IPS DF 19.7 (cell line): Measurements from ENCODE around the gene ADK.
"Not testable (repeated sequence)": the region's sequence is repeated elsewhere in the genome, so short reads cannot be mapped to it uniquely, and the experiment has no call there.

Experiments used
- DNase-seq: peaks from one replicate; pipeline ENCODE4 v3.0.0-alpha.2; 2013; ENCODE audit warnings: low read depth, low spot score

The ADK gene

DNA sequence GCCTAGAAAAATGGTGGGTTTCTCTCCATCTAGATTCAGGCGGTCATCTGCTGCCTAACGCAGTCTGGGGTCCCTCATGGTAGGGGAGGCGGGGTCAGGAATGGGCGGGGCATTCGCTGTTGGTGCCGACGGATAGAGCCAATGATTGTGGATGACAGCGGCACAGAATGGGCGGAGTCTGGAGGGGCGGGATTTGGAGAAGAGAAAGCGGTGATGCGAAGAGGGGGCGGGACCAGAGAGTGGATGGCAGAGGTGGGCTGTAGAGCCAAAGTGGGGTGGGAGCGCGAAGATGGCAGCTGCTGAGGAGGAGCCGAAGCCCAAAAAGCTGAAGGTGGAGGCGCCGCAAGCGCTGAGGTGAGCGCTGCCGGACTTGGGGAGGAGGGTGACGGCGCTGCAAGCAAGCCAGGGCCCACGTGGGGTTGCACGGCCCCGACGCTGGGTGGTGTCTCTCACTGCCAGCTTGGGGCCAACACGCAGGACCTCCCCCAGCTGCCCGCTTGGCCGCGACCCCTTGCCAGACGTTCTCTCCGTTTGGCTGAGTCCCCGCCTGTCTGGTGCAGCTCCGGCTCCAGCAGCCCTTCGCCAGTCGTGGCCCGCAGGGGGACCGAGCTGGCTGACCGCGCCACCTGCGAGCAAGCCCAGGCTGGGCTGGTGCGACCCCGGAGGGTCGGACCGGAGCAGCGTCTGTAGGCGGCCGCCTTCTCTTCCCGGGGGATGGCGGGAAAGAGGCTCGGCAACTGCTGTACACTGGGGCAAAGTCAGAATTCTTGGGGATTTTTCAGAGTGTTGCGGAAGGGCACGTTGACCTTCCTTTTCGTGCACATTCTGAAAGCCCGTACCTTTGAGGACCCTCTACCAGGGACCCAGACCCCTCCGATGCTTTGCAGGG is at the start of gene ADK:
ADK (plus strand) TSS at position 232 of the 889 bp plus-strand sequence; CDS start at position 290, 58 bp downstream.
- peak; percentile 80 for DNase-seq

DNA sequence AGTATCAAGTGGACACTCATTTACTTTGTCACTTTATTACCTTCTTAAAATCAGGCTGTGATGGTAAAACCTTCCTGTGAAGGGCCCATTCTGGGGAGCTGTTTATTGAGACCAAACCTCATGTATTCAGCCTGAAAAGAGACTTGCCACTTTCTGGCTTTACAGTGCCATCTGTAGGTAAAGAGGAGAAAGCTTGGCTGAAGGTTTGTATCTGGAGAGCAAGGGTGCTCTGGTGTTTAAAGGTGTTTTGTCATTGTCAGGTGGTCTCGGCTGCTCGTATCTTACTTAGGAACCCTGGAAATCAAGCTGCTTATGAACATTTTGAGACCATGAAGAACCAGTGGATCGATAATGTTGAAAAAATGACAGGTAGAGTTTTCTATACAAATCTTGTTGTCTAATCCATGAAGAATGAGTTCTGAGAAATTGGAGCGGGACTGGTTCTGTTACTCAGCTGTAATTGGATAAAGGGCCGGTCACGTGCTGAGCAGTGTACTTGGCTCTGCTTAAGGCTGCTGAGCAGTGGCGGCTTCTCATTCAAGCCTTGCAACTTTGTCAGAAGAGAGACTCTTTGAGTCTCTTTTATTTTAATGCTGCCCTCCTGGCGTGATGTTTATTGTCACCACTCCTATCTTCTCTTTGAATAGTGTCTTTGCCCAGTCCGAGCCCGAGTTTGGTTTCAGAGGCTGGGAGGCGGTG is 47.3 kb upstream of the ADK start:
- DNase-seq = no peak

DNA sequence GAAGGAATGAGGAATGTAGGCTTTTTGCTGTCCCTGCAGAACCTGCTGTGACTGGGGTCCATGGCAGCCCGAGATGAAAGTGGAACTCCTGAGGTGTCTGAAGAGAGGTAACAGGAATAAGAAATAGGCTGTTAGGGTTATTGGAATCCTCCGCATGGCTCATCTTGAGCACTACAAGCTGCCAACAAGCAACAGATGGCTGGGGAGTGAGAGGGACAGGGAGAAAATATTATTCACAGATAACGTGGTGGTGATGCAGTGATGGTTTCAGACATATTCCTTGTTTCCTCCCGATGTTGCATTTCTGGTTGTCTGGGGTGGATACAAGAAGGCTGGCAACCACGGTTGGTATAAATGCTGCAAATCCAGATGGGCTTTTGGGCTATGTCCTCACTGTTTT is 46.5 kb upstream of the ADK start:
- DNase-seq = no peak

DNA sequence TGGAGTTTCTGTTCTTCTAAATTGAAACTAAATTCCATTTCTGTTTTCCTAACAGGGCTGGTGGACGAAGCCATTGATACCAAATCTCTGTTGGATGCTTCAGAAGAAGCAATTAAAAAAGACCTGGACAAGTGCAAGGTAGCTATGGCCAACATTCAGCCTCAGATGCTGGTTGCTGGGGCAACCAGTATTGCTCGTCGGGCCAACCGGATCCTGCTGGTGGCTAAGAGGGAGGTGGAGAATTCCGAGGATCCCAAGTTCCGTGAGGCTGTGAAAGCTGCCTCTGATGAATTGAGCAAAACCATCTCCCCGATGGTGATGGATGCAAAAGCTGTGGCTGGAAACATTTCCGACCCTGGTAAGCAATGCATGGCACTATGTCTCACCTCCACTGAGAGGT is 46.0 kb upstream of the ADK start:
- no peak for DNase-seq

DNA sequence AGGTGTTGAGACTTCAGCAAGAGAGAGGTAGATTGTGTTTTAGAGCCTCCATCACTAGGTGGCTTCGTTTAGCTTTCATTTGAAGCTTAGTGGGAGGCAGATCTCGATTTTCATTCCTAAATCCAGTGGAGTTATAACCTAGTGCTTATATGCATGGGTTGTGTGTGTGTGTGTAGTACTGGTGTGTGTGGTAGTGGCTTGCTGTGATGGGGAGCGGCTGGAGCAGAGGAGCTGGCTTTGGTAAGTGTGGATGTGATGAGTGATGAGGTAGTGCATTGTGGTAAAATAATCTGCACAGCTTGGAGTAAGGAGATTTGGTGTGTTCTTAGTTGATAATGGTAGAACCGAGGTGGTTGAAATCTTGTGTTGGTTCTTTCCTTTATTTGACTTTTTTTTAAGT is 43.6 kb upstream of the ADK start:
- no peak for DNase-seq

DNA sequence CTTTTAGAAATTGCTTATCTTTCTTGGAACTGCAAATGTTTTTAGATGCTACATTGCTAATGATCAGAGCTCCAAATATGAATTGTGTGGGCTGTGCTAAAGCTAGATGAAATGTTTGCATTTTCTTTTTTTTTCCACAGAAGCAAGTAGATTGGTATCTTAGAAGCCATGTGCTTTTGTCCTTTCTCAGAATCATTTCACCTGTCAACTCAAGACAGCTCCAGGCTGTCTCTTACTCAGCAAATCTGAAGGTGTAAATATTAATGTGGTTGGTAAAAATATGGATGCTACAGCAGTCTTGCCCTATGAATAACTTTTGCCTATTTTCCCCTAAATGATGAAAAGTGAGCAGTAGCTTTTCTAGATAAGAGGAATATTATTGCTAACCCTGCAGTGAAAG is 41.6 kb upstream of the ADK start:
- DNase-seq = no peak

DNA sequence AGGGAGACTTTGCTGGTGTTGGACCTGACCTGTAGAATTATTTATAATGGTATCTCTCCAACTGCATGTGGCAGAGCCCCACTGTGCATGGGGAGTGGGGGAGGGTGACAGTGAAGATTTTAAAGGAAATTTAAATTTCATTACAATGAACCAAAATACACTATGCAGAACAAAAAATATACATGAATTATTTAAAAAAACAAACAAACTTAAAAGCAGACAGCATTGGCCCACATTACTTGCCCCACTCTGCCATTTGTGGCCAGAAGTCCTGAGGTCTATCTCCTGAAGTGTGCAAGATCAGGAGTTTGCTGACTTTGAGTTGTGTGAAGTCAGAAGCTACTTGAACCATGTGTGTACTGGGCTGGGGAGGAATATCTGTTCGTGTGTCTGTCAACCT is 40.9 kb upstream of the ADK start:
- DNase-seq = no peak

DNA sequence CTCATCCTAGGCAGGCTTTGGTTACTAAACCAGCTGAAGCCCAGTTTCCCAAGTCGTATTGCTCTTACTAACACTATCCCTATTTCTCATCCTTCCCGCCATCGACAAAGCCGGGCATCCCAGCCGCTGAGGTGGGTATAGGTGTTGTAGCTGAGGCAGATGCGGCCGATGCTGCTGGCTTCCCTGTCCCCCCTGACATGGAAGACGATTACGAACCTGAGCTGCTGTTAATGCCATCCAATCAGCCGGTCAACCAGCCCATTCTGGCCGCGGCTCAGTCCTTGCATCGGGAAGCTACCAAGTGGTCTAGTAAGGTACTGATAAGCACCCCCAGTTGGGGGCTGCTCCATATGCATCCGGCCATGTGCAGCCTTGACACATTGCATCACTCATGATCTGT is 39.2 kb upstream of the ADK start:
- DNase-seq = no peak

DNA sequence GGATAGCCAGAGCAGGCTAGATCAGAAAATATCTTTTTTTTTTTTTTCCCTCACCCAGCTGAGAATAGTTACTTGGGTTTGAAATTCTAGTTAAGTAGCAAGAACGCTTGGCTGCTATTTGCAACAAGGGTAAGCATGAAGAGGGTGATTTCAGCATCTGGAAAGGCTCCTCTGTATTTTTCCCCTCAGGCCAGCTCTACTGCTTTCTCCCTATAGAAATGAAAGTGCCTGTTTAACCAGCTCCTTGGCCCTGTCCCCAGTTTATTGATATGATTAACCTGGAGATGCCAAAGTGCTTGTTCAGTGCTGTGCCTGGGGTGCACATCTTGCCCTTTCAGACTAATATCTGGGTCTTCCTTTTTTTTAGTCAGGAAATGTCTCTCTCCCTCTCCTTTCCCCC is 37.5 kb upstream of the ADK start:
- no peak for DNase-seq

DNA sequence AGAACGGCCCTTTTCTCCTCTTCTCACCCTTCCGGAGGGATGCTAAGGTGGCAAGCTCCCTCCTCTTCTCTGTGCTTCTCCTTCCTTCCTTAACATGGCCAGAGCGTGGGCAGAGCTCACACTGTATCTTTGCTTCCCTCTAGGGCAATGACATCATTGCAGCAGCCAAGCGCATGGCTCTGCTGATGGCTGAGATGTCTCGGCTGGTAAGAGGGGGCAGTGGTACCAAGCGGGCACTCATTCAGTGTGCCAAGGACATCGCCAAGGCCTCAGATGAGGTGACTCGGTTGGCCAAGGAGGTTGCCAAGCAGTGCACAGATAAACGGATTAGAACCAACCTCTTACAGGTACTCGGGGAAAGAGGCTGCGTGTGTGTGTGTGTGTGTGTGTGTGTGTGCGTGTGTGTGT is 37.0 kb upstream of the ADK start:
- no peak for DNase-seq

DNA sequence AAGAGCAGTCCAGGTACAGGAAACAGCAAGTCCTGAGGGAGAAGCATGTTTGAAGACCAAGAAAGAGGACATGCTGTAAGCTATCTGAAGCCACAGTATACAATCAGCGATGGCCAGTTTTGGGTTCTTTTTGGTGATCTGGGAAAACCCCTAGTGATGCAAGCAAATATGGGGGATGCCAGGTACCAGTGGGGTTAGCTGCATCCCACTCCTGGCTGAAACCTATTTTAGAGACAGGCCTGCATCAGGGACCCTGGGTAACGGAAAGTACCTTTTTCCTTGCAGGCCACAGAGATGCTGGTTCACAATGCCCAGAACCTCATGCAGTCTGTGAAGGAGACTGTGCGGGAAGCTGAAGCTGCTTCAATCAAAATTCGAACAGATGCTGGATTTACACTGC is 33.3 kb upstream of the ADK start:
- no peak for DNase-seq

DNA sequence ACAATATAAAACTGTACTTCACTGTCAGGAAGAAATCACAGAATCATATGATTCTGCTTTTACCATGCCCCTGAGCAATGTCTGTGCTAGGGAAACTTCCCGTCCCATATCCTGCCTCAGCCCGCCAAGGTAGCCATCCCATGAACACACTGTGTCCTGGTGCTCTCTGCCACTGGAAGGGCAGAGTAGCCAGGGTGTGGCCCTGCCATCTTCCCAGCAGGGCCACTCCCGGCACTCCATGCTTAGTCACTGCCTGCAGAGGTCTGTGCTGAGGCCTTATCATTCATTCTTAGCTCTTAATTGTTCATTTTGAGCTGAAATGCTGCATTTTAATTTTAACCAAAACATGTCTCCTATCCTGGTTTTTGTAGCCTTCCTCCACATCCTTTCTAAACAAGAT is 32.2 kb upstream of the ADK start:
- no peak for DNase-seq

DNA sequence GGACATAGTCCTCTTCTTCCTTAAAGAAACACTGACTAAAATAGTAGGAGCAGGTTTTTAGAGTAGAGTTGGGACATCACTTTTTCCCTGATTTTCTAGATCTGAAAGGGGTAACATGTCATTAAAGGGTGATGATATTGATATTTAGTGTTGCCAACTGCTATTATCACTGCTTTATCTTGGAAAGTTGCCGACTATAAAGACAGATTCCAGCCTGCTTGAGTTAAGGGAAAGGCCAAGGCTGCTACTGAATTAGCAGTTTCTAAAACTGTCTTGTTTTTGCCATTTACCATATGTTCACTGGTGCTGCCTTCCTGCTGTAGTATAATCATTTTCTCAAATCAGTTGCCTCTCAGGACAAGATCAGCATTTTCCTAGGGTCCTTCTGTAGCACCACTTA is 30.1 kb upstream of the ADK start:
- no peak for DNase-seq

DNA sequence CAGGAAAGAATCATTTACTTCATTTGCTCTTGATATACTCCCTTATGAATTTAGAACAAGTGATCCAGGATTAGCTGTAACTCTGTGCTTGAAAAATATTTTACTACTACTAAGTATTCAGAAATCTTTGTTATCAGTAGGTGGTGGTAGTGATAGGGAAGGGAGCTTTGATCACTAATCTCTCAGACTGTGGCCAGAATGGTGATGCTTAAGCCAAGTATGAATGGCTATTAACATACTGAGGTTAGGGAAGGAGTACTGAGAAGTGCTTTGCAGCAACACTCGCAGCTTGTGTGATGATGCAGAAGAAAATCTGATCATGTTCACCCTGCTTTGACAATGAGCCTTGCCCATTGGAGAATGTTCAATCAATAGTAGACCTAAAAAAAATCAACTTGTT is 29.7 kb upstream of the ADK start:
- DNase-seq = no peak

DNA sequence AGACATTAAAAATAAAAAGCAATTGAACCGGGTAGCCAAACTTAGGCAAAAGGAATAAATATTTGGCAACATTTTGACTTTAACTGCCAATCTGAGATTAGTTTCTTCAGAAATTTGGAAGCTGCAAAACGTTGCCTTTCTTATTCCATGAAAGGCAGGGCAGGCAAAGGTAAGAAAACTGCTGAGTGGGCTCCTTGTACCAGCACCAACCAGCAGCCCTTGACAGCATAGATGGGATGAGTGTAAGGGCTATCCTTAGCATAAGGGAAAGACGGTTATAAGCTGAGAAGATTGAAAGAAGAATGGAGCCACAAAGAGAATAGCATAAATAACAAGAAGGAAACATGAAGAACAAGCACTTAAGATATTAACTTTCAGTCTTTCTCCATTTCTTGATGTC is 29.0 kb upstream of the ADK start:
- no peak for DNase-seq

DNA sequence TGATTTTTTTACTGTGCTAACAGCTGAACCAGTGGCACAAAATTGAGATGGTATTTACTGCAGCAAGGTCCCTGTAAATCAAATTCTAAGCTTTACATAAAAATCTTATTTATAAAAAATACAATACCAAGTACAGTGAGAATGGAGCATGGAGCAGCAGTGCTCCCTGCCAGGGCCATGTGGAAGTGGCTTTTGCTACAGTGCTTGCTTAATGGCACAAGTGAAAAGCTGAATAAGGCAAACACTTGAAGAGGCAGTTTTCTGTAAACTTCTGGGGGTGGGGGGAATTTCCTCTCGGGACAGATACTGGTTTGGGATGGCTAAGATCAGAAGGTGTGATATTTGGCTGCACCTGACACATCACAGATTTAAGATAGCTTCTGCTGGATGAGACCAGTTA is 27.9 kb upstream of the ADK start:
- no peak for DNase-seq

DNA sequence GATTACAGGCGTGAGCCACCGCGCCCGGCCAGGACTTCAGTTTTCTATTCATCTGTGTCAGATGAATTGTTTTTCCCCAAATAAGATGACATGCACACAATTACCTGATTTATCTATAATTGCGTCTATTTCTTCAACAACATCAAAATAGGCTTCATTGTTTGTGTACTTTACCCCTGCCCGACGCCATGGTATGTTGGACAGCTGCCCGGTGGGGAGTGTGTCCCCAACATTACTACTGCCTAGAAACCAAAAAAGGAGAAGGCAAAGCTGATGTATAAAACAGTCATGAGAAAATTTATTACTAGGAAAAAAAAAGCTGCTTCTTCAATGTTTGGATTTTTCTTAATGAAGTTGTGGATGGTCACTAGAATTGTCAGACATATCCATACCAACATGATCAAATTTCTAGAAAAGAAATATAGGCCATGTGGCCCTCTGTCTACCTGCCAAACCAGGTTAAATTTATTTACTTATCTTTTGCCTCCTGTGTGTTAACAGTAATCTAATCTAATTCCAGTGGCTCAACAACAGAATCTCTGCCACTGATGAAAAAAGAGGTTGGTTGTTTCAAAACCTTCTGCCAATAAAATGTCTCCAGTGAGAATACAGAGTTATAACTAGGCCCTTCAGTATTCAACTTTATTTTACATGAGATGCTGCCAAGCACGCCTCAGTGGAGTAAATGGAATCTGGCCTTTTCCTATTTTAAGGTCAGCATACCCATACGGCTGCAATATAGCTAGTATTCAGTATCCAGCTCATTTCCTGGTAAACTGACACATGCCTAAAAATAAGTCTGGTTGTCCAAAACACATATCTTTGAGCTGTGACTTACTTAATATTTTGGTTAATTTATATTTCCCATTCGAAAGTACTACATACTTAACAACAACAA is 16.8 kb upstream of the ADK start:
- DNase-seq = no peak

DNA sequence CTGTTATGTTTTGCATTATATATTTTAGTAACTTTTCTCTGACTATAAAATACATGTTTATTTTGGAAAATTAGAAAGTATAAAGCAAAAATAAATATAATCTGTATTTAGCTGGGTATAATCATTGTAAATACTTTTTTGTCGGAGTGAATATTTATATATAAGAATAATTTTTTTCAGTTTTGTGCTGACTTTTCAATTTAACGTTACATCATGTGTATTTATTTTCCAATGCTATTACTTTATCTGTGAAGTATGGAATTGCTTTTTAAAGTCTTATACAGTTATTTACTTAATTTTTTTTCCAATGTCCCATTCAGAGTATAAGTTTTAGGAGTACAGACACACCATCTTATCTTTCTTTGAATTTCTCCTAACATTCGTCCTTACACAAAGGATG is 15.6 kb upstream of the ADK start:
- no peak for DNase-seq

DNA sequence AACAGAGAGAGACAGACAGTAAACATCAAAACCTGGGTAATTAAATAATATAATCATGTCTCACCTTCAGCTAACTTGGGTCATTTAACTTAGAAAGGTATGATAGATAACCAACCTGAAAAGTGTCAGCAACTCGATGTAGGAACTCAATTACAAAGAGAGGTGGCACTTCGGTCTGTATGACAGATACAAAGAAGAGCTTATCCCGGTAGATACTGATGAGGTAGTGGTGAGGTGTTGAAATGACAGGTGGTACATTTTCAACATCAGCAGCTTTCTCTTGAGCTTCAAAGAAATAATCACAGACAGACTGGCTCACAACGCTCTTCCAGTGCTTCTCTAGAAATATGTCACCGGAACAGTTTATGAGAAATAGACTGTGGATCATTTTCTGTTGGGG is 13.0 kb upstream of the ADK start:
- DNase-seq = no peak

DNA sequence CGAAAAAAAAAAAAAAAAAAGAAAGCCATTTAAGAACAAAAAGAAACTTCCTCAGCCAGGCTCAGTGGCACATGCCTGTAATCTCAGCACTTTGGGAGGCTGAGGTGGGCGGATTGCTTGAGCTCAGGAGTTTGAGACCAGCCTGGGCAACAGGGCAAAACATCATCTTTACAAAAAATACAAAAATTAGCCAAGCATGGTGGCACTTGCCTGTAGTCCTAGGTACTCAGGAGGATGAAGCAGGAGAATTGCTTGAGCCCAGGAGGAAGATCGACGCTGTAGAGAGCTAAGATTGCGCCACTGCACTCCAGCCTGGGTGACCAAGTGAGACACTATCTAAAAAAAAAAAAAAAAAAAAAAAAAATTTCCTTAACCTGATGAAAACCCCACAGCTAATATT is 12.4 kb upstream of the ADK start:
- not testable (repeated sequence) for DNase-seq

DNA sequence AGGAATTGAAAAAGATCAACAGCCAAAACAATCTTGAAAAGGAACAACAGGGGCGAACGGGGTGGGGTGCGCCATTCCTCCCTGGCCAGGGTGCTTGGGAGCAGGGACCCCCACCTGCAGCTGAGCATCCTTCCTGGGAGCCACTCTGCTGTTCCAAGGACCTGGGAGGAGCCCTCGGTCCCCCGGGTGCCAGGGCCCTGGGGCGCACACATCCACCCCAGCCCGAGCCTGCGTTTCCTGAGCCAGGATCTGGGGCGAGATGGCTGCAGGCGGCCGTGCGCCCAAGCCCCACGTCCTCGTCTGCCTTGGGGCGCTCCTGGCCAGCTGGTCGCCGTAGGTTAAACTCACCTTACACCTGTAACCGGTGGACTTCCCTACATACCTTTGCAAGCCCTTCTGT is 11.0 kb upstream of the ADK start:
- DNase-seq = no peak

DNA sequence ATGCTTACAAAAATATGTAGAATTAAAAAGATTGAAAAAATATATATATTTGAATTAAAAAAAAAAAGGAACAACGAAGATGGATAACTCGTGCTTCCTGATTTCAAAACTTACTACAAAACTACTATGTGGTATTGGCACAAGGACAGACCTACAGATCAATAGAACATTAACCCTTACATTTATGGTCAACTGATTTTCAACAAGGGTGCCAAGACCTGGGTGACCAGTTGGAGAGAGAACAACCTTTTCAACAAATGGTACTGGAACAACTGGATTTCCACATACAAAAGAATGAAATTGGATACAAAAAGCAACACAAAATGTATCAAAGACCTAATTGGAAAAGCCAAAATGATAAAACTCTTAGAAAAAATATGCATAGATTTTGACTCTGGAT is 10.5 kb upstream of the ADK start:
- no peak for DNase-seq
